LNCaP clone FGC (cell line): ENCODE data around the gene LRRC1.

Experiments
- DNase-seq: peaks from one replicate; pipeline ENCODE4 v3.0.0-alpha.2; 2011; ENCODE audit warnings: low read depth
- H3K4me3 ChIP-seq: 2 replicates; pipeline ENCODE4 v1.5.1; 2011; ENCODE audit warnings: mild to moderate bottlenecking, low read depth, low read length, control low read depth
- TF ChIP-seq, protein P1 (sequence below): IDR thresholded peaks from 2 replicates; pipeline ENCODE4 v1.5.1; 2012; ENCODE audit warnings: mild to moderate bottlenecking; ENCODE audit not compliant: control insufficient read depth, insufficient read depth; ENCODE audit errors: extremely low read depth

LRRC1 gene

DNA sequence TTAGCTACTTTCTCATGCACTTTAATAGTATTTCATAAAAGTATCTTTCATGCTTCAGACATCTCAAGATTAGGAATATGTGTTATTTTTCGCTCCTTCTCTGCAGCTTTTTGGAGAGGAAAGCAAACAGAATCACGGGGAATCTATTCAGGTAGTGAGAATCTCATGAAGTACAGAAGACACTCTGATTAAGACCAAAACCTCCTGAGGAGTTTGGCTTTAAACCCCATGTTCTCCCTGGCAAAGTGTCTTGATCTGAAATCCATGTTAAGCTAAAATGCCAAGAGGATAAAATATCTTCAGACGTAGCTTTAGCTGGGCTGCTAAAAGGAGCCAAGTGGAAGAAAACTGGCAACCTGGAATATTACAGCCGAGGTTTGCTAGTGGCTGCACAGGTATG is 149.3 kb downstream of the LRRC1 start:
- DNase-seq: no peak
- no peak overlapping the region for H3K4me3 ChIP-seq
- TF ChIP-seq, protein P1, sequence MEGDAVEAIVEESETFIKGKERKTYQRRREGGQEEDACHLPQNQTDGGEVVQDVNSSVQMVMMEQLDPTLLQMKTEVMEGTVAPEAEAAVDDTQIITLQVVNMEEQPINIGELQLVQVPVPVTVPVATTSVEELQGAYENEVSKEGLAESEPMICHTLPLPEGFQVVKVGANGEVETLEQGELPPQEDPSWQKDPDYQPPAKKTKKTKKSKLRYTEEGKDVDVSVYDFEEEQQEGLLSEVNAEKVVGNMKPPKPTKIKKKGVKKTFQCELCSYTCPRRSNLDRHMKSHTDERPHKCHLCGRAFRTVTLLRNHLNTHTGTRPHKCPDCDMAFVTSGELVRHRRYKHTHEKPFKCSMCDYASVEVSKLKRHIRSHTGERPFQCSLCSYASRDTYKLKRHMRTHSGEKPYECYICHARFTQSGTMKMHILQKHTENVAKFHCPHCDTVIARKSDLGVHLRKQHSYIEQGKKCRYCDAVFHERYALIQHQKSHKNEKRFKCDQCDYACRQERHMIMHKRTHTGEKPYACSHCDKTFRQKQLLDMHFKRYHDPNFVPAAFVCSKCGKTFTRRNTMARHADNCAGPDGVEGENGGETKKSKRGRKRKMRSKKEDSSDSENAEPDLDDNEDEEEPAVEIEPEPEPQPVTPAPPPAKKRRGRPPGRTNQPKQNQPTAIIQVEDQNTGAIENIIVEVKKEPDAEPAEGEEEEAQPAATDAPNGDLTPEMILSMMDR: no peak

DNA sequence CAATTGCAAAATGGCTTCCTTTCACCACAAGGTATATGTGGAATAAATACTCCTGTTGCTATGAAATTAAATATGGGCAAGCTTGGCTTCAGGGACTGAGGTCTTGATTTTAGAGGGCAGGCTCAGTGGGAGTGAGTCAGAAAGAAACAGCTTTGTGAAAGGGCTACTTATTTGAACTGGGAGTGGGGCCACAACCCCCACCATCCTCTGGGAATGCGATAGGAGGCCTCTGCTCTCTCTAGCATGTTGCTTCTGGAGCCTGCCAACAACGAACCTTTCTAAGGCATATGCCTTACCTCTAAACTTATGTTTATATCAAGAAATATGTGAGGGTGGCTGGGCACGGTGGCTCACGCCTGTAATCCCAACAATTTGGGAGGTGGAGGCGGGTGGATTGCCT is 149.7 kb downstream of the LRRC1 start:
- no peak overlapping the region for H3K4me3 ChIP-seq
- TF ChIP-seq, protein P1: no peak
- no peak for DNase-seq

DNA sequence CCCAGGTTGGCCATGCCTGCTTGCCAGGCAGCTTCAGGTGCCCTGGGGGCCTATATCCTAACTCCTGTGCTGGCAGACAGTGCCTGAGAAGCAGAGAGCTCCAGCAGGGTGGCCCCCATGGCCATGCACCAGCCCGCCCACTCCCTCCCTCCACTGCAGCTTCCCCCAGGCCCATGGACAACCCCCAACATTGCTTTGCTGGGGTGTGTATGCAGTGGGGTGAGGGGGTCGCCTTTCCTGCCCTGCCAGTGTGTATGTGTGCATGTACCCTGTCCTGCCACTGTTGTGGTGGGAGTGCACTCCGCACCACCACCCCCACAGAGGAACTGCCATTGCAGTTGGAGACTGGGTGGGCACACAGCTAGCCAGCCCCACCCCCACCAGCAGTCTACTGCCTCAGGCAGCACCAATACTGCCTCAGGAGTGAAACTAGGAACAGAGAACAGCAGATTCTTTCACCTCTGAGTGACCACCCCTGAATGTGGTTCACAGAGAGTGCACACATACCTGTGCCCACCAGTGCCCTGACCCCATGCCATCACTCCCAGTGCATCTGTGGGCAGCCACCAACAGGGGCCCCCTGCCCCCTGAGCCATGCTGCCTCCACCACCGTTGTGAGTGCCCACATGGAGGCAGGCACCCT is 151.1 kb downstream of the LRRC1 start:
- TF ChIP-seq, protein P1: no peak
- H3K4me3 ChIP-seq: no peak overlapping the region
- DNase-seq: no peak

DNA sequence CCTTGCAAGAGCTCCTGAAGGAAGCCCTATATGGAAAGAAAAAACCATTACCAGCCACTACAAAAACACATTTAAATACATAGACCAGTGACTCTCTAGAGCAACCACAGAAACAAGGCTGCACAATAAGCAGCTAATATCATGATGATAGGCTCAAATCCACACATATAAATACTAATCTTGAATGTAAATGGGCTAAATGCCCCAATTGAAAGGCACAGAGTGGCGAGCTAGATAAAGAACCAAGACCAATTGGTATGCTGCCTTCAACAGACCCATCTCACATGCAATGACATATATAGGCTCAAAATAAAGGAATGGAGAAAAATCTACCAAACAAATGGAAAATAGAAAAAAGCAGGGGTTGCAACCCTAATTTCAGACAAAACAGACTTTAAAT is 153.0 kb downstream of the LRRC1 start:
- TF ChIP-seq, protein P1: no peak
- no peak overlapping the region for H3K4me3 ChIP-seq
- DNase-seq: no peak

- no peak overlapping the region for H3K4me3 ChIP-seq
- DNase-seq: no peak
- TF ChIP-seq, protein P1: no peak
These were observed 156.6 kb downstream of the LRRC1 start for GRCh38 chr6:53951383-53951782.

DNA sequence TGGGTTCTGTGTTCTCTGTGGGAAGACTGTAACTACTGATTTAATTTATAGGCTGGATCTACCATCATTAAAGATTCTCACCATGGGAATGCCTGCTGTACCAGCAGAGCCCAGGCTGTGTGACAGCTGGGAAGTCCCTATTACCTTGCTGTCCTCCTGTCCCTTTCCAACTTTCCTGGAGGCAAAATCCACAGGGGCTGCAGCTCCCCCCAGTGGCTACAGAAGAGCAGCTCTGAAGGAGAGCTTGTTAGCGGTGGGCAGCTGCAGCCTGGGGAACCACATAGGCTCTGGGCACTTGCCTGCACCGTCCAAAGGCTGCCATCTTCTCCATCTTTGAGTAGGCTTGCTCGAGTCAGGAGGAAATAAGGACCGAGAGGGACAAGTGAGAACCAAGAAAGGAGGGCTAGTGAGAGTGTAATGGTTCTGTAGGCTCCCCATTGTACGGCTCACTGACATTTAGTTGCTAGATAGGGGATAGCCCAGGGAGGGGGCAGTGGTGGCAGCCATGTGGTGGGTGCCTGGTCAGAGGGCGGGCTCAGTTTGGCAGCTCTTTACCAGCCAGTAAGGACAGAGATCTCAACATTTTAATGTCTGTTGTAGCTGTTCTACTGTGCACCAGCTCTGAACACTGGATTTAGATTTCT is 161.4 kb downstream of the LRRC1 start:
- peak; percentile 32 for DNase-seq
- no peak overlapping the region for H3K4me3 ChIP-seq
- TF ChIP-seq, protein P1: peak; percentile 61

GRCh38 chr6:53956804-53957203 is 162.0 kb downstream of the LRRC1 start:
- DNase-seq: no peak
- no peak overlapping the region for H3K4me3 ChIP-seq
- TF ChIP-seq, protein P1: no peak
